H9 (cell line): ENCODE measurements around the gene CERS1. TPM values are rescaled to one million over a fixed set of nuclear protein-coding genes. Genes with fewer than 3 reads are reported as not detected.

ENCODE experiments used
- DNase-seq: peaks from one replicate; pipeline ENCODE4 v3.0.0-alpha.2; 2017
- H2AFZ ChIP-seq: one replicate; pipeline ENCODE4 v1.6.1; 2013; ENCODE audit warnings: mild to moderate bottlenecking, low read length, control low read depth, moderate library complexity
- H2AK5ac ChIP-seq: 2 replicates; pipeline ENCODE4 v1.6.1; 2013; ENCODE audit warnings: low read length, control low read depth, mixed read lengths; ENCODE audit not compliant: insufficient read length
- H2BK120ac ChIP-seq: one replicate; pipeline ENCODE4 v1.6.1; 2013; ENCODE audit warnings: low read depth, mild to moderate bottlenecking, low read length, control low read depth, inconsistent platforms; ENCODE audit not compliant: poor library complexity, severe bottlenecking
- H2BK12ac ChIP-seq: 2 replicates; pipeline ENCODE4 v1.6.1; 2013; ENCODE audit warnings: low read length, control low read depth, mixed read lengths, low read depth; ENCODE audit not compliant: insufficient read length
- H2BK15ac ChIP-seq: 2 replicates; pipeline ENCODE4 v1.6.1; 2013; ENCODE audit warnings: low read depth, low read length, control low read depth
- H2BK20ac ChIP-seq: one replicate; pipeline ENCODE4 v1.6.1; 2013; ENCODE audit warnings: low read depth, mild to moderate bottlenecking, low read length, control low read depth, inconsistent platforms; ENCODE audit not compliant: poor library complexity, severe bottlenecking
- H2BK5ac ChIP-seq: 2 replicates; pipeline ENCODE4 v1.6.1; 2013; ENCODE audit warnings: low read length, control low read depth, mixed read lengths; ENCODE audit not compliant: insufficient read length
- H3K14ac ChIP-seq: 2 replicates; pipeline ENCODE4 v1.6.1; 2013; ENCODE audit warnings: low read length, control low read depth; ENCODE audit not compliant: insufficient read depth
- H3K18ac ChIP-seq: 2 replicates; pipeline ENCODE4 v1.6.1; 2013; ENCODE audit warnings: low read depth, mild to moderate bottlenecking, mixed read lengths, low read length, control low read depth; ENCODE audit not compliant: insufficient read length
- H3K23ac ChIP-seq: 2 replicates; pipeline ENCODE4 v1.6.1; 2013; ENCODE audit warnings: low read length, control low read depth, mixed read lengths, low read depth; ENCODE audit not compliant: insufficient read length
- H3K23me2 ChIP-seq: 2 replicates; pipeline ENCODE4 v1.6.1; 2013; ENCODE audit warnings: low read depth, mild to moderate bottlenecking, mixed read lengths, low read length, control low read depth; ENCODE audit not compliant: insufficient read length, poor library complexity, severe bottlenecking
- H3K27ac ChIP-seq: 2 replicates; pipeline ENCODE4 v1.5.1; 2013; ENCODE audit warnings: low read length, control low read depth, mixed read lengths, low read depth; ENCODE audit not compliant: insufficient read length
- H3K27me3 ChIP-seq: 2 replicates; pipeline ENCODE4 v1.6.1; 2013; ENCODE audit warnings: low read length, control low read depth, inconsistent platforms; ENCODE audit not compliant: insufficient read depth
- H3K4ac ChIP-seq: 2 replicates; pipeline ENCODE4 v1.6.1; 2013; ENCODE audit warnings: low read depth, mild to moderate bottlenecking, control low read depth, inconsistent platforms, low read length, moderate library complexity
- H3K4me1 ChIP-seq: 2 replicates; pipeline ENCODE4 v1.6.1; 2013; ENCODE audit warnings: low read length, control low read depth, inconsistent platforms; ENCODE audit not compliant: insufficient read depth
- H3K4me2 ChIP-seq: 2 replicates; pipeline ENCODE4 v1.6.1; 2013; ENCODE audit warnings: low read length, control low read depth, mixed read lengths; ENCODE audit not compliant: insufficient read length, insufficient read depth
- H3K56ac ChIP-seq: 2 replicates; pipeline ENCODE4 v1.6.1; 2013; ENCODE audit warnings: low read depth, mild to moderate bottlenecking, mixed read lengths, low read length, control low read depth; ENCODE audit not compliant: insufficient read length
- H3K79me1 ChIP-seq: 2 replicates; pipeline ENCODE4 v1.6.1; 2013; ENCODE audit warnings: low read depth, mild to moderate bottlenecking, moderate library complexity, low read length, control low read depth, inconsistent platforms; ENCODE audit not compliant: insufficient read depth, poor library complexity, severe bottlenecking
- H3K79me2 ChIP-seq: 2 replicates; pipeline ENCODE4 v1.6.1; 2013; ENCODE audit warnings: low read length, control low read depth, inconsistent platforms; ENCODE audit not compliant: insufficient read depth
- H3K9ac ChIP-seq: 2 replicates; pipeline ENCODE4 v1.6.1; 2013; ENCODE audit warnings: low read length, control low read depth, mixed read lengths; ENCODE audit not compliant: insufficient read length; ENCODE audit errors: extremely low read depth
- H3K9me3 ChIP-seq: one replicate; pipeline ENCODE4 v1.6.1; 2013; ENCODE audit warnings: low read depth, low read length, inconsistent platforms; ENCODE audit not compliant: control insufficient read depth
- H3T11ph ChIP-seq: one replicate; pipeline ENCODE4 v1.6.1; 2013; ENCODE audit warnings: mild to moderate bottlenecking, low read length, control low read depth, inconsistent platforms
- H4K20me1 ChIP-seq: one replicate; pipeline ENCODE4 v1.6.1; 2013; ENCODE audit not compliant: control insufficient read depth, insufficient read length, insufficient read depth
- H4K5ac ChIP-seq: 2 replicates; pipeline ENCODE4 v1.6.1; 2013; ENCODE audit warnings: low read depth, mild to moderate bottlenecking, mixed read lengths, low read length, control low read depth; ENCODE audit not compliant: insufficient read length
- H4K8ac ChIP-seq: replicated peaks from 2 replicates; pipeline ENCODE4 v1.6.1; 2013; ENCODE audit warnings: low read length, control low read depth, mixed read lengths, low read depth; ENCODE audit not compliant: insufficient read length
- H4K91ac ChIP-seq: 2 replicates; pipeline ENCODE4 v1.6.1; 2013; ENCODE audit warnings: low read depth, mild to moderate bottlenecking, moderate library complexity, mixed read lengths, low read length, control low read depth; ENCODE audit not compliant: insufficient read length
- H3K27ac Mint-ChIP-seq, 3 experiments: 2 replicates in 2 of 3; 3 replicates in 1 of 3; pipeline ENCODE4 v1.8.0; 2020 to 2021; ENCODE audit warnings: mixed read lengths in 3 of 3, mild to moderate bottlenecking in 1 of 3, moderate library complexity in 1 of 3
- H3K27me3 Mint-ChIP-seq: 2 replicates; pipeline ENCODE4 v1.8.0; 2021; ENCODE audit warnings: low read depth, mild to moderate bottlenecking, moderate library complexity, mixed read lengths
- H3K36me3 Mint-ChIP-seq, 3 experiments: 2 replicates in 2 of 3; 3 replicates in 1 of 3; pipeline ENCODE4 v1.8.0; 2020 to 2021; ENCODE audit warnings: low read depth in 3 of 3, mixed read lengths in 3 of 3; ENCODE audit not compliant: insufficient read depth in 1 of 3
- H3K4me1 Mint-ChIP-seq, 2 experiments: 2 replicates each; pipeline ENCODE4 v1.8.0; 2020; ENCODE audit warnings: mixed read lengths in 2 of 2
- H3K4me3 Mint-ChIP-seq, 2 experiments: 2 replicates in 1 of 2; 3 replicates in 1 of 2; pipeline ENCODE4 v1.8.0; 2020 to 2021; ENCODE audit warnings: mild to moderate bottlenecking in 2 of 2, mixed read lengths in 2 of 2, moderate library complexity in 1 of 2
- H3K9me3 Mint-ChIP-seq, 2 experiments: 2 replicates in 1 of 2; 3 replicates in 1 of 2; pipeline ENCODE4 v1.8.0; 2020; ENCODE audit warnings: mild to moderate bottlenecking in 2 of 2, mixed read lengths in 2 of 2, moderate library complexity in 1 of 2
- CTCF ChIP-seq: fragments of 200-600 bp; sonication (generic); conservative IDR thresholded peaks from 3 replicates; pipeline ENCODE4 v1.8.0; 2021; ENCODE audit warnings: antibody characterized with exemption, mild to moderate bottlenecking
- WGBS: extraction: QIAGEN DNeasy Blood & Tissue Kit; methylation state at CpG from one replicate; pipeline ENCODE4 v1.1.7; 2013; ENCODE audit warnings: missing lambda C conversion rate, low lambda C conversion rate, mixed read lengths; ENCODE audit not compliant: insufficient read length; ENCODE audit errors: extremely low coverage; 5-methylcytosine and 5-hydroxymethylcytosine counted together
- total RNA-seq: library from RNA; stranded (reverse); gene quantifications from 2 replicates; pipeline ENCODE4 v1.2.1, GENCODE V29; 2021

Gene CERS1
- total RNA-seq, 1 experiment from 2014 or later = 19.3 TPM

- Histone ChIP-seq H2BK12ac (no peak overlapping the region), H4K8ac (no peak overlapping the region), H2AK5ac (no peak overlapping the region), H3K23ac (no peak overlapping the region), H3K9me3 (no peaks in the 10 kb centered on the region), H2BK20ac (no peak overlapping the region), H3K79me2 (peaks cover 6% of the 10 kb centered on the region; the same call in 1 of the 2 replicates), H4K5ac (no peak overlapping the region), H3K23me2 (peaks cover 5% of the 10 kb centered on the region), H4K20me1 (no peaks in the 10 kb centered on the region), H3K4ac (no peak overlapping the region), H3K14ac (no peak overlapping the region), H3K56ac (no peak overlapping the region), H2BK5ac (no peak overlapping the region), H3K4me2 (no peak overlapping the region), H3K18ac (no peak overlapping the region), H2AFZ (no peak overlapping the region), H3K27me3 (no peaks in the 10 kb centered on the region), H3K4me1 (peaks cover 5% of the 10 kb centered on the region; the same call in 1 of the 2 replicates), H3K9ac (no peak overlapping the region), H3K27ac (no peak overlapping the region), H2BK15ac (no peak overlapping the region), H3K79me1 (peaks cover 6% of the 10 kb centered on the region), H3T11ph (no peak overlapping the region), H4K91ac (no peak overlapping the region), H2BK120ac (no peak overlapping the region)
- no peak overlapping the region for H3K27ac Mint-ChIP-seq
- H3K36me3 Mint-ChIP-seq = peaks cover 15 to 53% (median 50%) of the 10 kb centered on the region in 3 experiments
- H3K9me3 Mint-ChIP-seq = no peaks in the 10 kb centered on the region
- TF ChIP-seq CTCF = no peak
- no CpG with 5 or more reads among the region's 15 CpGs for WGBS
- DNase-seq = no peak
- H3K27me3 Mint-ChIP-seq = no peaks in the 10 kb centered on the region; the same call in 1 of the 2 replicates
- peaks cover 0 to 10% of the 10 kb centered on the region in 2 experiments; a peak in 3 of 4 replicates for H3K4me1 Mint-ChIP-seq
- no peak overlapping the region for H3K4me3 Mint-ChIP-seq
Measured at GRCh38 chr19:18924684-18925213, 28.8 kb upstream of the CERS1 start.
